ENCODE results near the gene RIT2.

GRCh38 chr18:42730272-42730671, 385.2 kb downstream of the RIT2 start:
- TF ChIP-seq TAF1 (IDR thresholded peaks at IDR 0.05; ENCODE audit: low read depth, low read length) (no peak), POLR2A (IDR thresholded peaks at IDR 0.05; ENCODE audit: low read depth, low read length) (no peak), POLR2AphosphoS5 (IDR thresholded peaks at IDR 0.05; ENCODE audit: low read depth, low read length) (no peak), SPI1 (IDR thresholded peaks at IDR 0.05; ENCODE audit: low read depth, low read length) (no peak), PAX5 (IDR thresholded peaks at IDR 0.05; ENCODE audit: insufficient read depth, low read length, severe bottlenecking) (no peak), POU2F2 (IDR thresholded peaks at IDR 0.05; ENCODE audit: low read depth, low read length) (no peak)

Measured in GM12891 (cell line).